Adipocyte (in vitro differentiated cells): ENCODE measurements around the gene ARMC10.

ENCODE experiments used
- DNase-seq: peaks from one replicate; pipeline ENCODE4 v3.0.0-alpha.2; 2015; ENCODE audit warnings: low read depth
- H3K27me3 ChIP-seq: replicated peaks from 2 replicates; pipeline ENCODE4 v1.7.0; 2013; ENCODE audit warnings: mild to moderate bottlenecking, low read length, moderate library complexity; ENCODE audit not compliant: control insufficient read depth, insufficient read depth
- H3K36me3 ChIP-seq: 2 replicates; pipeline ENCODE4 v1.7.0; 2013; ENCODE audit warnings: low read length, mild to moderate bottlenecking, moderate library complexity; ENCODE audit not compliant: control insufficient read depth, insufficient read depth, severe bottlenecking
- H3K4me1 ChIP-seq: 2 replicates; pipeline ENCODE4 v1.7.0; 2013; ENCODE audit warnings: mild to moderate bottlenecking, low read length, moderate library complexity; ENCODE audit not compliant: control insufficient read depth, insufficient read depth
- H3K4me3 ChIP-seq: 2 replicates; pipeline ENCODE4 v1.7.0; 2013; ENCODE audit warnings: mild to moderate bottlenecking, low read length, moderate library complexity
- H3K9ac ChIP-seq: 2 replicates; pipeline ENCODE4 v1.7.0; 2013; ENCODE audit warnings: mild to moderate bottlenecking, low read length, moderate library complexity
- H3K9me3 ChIP-seq: 2 replicates; pipeline ENCODE4 v1.7.0; 2013; ENCODE audit warnings: mild to moderate bottlenecking, low read length, moderate library complexity; ENCODE audit not compliant: control insufficient read depth

ARMC10 gene

DNA sequence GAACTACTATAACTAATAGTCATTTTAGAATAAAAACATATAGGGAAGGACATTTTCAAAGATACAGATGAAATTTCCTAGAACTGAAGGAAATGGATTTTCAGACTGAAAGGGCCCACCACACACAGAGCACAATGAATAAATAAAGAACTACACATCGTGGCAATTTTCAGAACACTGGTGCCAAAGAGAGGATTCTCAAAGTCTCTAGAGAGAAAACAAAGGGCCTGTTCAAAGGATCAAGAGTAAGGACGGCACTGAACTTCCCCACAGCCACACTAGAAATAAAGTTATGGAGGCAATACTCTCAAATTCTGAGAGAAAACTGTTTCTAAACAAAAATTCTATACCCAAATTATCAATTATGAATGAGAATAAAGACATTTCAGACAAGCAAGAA is 52.1 kb downstream of the ARMC10 start:
- DNase-seq = no peak
- Histone ChIP-seq H3K4me1 (no peaks in the 10 kb centered on the region), H3K9ac (no peak overlapping the region), H3K36me3 (peaks cover 23% of the 10 kb centered on the region), H3K27me3 (no peaks in the 10 kb centered on the region), H3K9me3 (no peaks in the 10 kb centered on the region), H3K4me3 (no peak overlapping the region)

DNA sequence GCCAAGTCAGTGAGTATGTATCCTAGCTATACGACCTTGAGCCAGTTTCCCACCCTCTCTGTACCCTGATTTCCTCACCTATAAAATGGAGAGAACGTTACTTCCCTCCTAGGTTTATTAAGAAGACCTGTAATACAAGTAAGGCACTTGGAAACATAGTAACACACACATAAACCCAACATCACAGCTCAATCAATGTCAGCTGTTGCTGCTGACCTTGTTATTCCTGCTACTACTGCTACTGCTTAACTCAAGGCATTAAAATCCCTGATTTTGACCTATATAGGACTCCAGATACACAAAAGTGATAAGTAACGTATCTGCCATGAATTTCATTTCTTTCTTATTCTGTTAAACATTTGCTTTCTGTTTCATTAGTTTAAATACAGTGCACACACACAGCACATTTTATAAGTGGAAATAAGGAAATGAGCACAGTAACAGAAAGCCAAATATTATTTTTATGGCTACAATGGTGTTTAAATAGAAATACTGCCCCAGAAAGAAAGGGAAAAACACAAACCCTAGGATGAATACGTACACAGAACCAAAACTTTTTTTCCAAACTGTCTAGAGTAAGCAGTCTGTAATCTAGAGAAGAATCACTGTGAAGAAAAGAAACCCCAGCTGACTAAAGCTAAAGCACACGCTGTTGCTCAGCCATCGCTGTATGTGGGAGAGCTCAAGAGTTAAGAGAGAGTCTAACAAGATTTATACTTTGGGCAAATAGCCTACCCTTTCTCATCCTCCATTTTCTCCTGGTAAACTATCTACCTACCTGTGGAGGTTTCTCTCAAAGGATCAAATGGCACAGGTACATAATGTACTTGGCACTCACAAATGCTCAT is 55.0 kb downstream of the ARMC10 start:
- H3K9ac ChIP-seq = no peak overlapping the region
- H3K4me1 ChIP-seq = peaks cover 4% of the 10 kb centered on the region
- H3K9me3 ChIP-seq = no peaks in the 10 kb centered on the region
- peaks cover 16% of the 10 kb centered on the region for H3K36me3 ChIP-seq
- H3K27me3 ChIP-seq = no peaks in the 10 kb centered on the region
- no peak for DNase-seq
- H3K4me3 ChIP-seq = no peak overlapping the region

DNA sequence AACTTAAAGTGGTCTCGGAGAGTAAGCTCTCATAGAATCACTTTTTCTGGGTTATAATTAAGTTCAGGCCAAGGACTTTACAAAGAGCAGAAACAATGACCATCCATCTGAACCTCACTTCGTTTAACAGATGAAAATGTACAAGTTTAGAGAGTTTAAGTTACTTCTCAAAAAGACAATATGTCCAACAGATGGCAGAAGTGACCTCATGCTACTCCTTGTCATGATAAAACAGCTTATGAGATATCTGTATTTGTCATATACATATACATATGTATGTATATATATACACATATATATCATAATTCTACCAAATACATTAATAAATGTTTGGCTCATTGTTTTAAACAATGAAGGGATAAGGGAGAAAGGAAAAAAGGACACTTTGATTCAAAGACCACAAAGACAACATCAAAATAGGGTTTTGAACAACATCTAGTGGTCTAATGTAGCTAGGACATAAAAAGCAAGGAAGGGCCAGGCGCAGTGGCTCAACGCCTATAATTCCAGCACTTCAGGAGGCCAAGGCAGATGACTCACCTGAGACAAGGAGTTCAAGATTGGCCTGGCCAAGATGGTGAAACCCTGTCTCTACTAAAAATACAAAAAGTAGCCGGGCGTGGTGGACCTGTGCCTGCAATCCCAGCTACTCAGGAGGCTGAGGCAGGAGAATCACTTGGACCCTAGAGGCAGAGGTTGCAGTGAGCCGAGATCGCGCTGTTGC is 56.1 kb downstream of the ARMC10 start:
- H3K4me1 ChIP-seq = peaks cover 10% of the 10 kb centered on the region
- H3K4me3 ChIP-seq = no peak overlapping the region
- H3K27me3 ChIP-seq = no peaks in the 10 kb centered on the region
- peaks cover 16% of the 10 kb centered on the region for H3K36me3 ChIP-seq
- H3K9ac ChIP-seq = no peak overlapping the region
- H3K9me3 ChIP-seq = no peaks in the 10 kb centered on the region
- no peak for DNase-seq

DNA sequence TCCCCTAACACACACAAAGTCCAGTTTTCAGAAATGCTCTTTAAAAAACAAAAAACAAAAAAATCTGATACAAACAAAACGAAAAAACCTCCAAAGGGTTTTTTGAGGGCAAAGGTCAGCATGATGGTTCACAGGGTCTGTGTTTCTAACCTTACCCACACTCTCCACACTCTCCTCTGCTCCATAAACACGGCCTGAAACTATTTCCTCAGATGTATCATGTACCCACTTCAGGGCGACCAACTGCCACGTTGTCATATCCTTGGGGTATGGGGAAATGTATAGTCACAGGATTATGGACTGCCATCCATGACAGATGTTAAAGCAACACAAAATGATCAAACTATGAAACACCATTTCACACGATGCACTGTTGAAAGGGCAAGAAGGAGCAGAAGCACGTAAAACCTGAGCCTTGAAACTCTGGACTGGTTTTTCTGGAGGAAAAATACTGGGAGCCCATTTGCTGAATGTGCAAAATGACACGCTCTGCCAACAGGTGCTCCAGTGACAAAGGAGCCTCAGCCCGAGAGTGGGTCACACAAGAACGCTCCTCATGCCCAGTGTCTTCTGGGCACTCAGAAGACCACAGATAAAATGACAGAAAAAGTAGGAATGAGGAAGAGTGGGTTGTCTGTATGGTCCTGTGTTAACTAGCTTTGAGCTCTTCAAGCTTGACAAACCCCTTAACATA is 58.2 kb downstream of the ARMC10 start:
- H3K27me3 ChIP-seq = no peaks in the 10 kb centered on the region
- H3K4me1 ChIP-seq = peaks cover 10% of the 10 kb centered on the region
- no peak overlapping the region for H3K9ac ChIP-seq
- DNase-seq = no peak
- peaks cover 4% of the 10 kb centered on the region for H3K36me3 ChIP-seq
- no peak overlapping the region for H3K4me3 ChIP-seq
- no peaks in the 10 kb centered on the region for H3K9me3 ChIP-seq

DNA sequence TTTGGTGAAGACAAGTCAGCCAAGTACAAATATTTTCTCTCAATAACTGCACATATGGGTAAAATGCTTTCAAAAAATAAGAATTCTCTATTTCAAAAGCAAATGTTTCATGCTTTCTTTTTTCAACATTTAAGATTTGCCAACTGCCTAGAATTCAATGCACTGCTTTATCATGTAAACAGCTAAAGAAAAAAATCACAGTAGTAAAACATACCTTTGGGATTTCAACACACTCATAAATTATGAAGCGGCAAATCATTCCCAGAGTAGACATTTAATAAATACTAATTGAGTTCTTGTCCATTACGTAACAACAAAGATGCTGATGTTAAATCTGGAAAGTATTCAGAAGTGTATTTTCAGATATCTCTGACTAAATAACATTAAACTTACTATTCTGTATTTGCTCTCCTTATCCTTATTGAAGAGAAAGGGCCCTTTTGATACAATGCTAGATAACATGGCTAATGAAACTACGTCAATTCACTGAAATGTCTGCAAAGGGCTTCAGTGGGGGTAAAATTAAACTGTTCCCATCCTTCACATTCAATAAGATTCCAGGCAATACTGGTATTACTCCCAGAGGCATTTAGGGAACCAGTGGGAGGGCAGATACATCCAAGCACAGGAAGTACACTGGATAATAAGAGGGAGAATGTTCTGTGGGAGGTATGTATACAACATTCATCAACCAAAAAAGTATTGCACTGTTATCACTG is 60.1 kb downstream of the ARMC10 start:
- Histone ChIP-seq H3K27me3 (no peaks in the 10 kb centered on the region), H3K4me1 (peaks cover 10% of the 10 kb centered on the region), H3K36me3 (no peaks in the 10 kb centered on the region), H3K4me3 (peak overlapping the region; percentile 42), H3K9ac (peak overlapping the region; percentile 2), H3K9me3 (no peaks in the 10 kb centered on the region)
- peak; percentile 5 for DNase-seq

DNA sequence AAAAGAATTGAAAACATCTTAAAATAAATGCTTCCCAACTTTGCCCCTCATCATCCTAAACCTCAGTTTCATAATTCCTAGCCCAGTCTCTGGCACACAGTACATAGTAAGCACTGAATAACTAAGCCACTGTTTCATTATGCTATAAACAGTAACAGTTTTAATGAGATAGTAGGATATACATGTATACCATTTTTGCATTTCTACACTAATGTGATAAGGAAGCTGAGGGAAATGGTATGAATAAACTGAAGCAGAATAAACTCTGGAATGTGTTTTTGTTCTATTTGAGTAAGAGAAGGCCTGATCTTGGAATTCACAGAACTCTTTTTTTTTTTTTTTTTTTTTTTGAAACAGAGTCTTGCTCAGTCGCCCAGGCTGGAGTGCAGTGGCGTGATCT is 65.1 kb downstream of the ARMC10 start:
- DNase-seq = no peak
- Histone ChIP-seq H3K9me3 (no peaks in the 10 kb centered on the region), H3K36me3 (peaks cover 4% of the 10 kb centered on the region), H3K4me1 (peaks cover 5% of the 10 kb centered on the region), H3K27me3 (no peaks in the 10 kb centered on the region), H3K4me3 (no peak overlapping the region), H3K9ac (no peak overlapping the region)

DNA sequence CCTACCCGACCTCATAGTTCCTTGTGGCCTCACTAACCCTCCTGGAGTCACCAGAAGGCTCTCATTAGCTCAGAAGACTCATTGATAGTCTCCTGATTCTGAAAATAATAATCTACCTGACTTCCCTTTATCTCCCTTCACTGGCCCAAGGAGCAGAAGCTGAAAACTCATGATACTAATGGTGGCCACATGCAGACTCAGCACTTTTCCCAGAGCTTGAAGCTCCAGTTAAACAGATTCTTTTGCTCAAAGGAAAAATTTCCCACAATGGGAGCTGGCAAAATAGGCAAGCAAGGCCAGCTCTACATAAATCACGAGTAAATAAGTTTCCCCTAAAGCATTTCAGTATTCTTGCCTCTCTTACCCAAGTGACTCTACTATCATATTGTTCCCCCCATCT is 65.7 kb downstream of the ARMC10 start:
- Histone ChIP-seq H3K36me3 (peaks cover 4% of the 10 kb centered on the region), H3K27me3 (no peaks in the 10 kb centered on the region), H3K4me3 (no peak overlapping the region), H3K9me3 (no peaks in the 10 kb centered on the region), H3K4me1 (no peaks in the 10 kb centered on the region), H3K9ac (no peak overlapping the region)
- no peak for DNase-seq

DNA sequence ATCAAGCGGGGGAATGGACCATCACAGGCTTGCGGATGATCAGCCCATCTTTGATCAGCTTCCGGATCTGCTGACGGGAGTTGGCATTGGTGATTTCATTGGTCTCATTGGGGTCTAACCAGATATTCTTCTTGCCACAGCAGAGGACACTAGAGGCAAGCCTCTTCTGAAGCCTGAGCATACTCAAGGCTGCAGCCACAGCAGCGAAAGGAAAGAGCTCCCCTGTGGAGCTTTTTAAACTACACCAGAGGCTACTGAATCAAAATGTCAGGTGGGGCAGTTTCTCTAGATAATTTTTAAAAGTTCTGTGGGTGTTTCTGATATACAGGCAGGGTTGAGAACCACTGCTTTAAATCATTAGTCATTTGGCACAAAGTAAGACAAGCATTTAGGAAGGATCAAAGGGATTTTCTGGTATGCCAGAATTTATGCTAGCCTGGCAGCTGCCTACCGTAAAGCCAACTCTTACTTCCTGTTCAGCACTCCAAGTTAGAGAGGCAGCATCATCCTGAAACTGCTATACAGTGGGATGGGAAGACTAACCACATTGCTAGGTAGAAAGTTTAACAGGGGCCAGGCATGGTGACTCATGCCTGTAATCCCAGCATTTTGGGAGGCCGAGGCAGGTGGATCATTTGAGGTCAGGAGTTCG is 66.9 kb downstream of the ARMC10 start:
- Histone ChIP-seq H3K4me1 (peaks cover 4% of the 10 kb centered on the region), H3K27me3 (no peaks in the 10 kb centered on the region)

DNA sequence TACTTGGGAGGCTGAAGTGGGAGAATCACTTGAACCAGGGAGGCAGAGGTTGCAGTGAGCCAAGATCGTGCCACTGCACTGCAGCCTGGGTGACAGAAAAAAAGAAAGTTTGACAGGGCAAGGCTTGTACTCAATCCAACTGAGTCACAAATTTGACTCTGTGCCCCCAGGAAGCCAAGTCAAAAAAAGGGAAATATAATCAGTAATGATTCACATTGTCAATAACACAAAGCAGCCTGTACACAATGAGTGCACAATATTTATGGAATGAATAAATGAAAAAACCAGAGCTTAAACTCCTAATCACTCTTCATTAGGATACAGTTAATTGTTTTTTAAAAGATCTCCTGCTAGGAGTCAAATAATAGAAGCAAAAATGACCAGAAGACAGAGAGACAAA is 67.6 kb downstream of the ARMC10 start:
- Histone ChIP-seq H3K27me3 (no peaks in the 10 kb centered on the region), H3K4me1 (peaks cover 10% of the 10 kb centered on the region), H3K9me3 (no peaks in the 10 kb centered on the region), H3K4me3 (no peak overlapping the region), H3K36me3 (peaks cover 4% of the 10 kb centered on the region), H3K9ac (no peak overlapping the region)
- no peak for DNase-seq

More for the DNA sequence above, 66.9 kb downstream of the ARMC10 start:
- Histone ChIP-seq H3K36me3 (peaks cover 4% of the 10 kb centered on the region), H3K9ac (no peak overlapping the region), H3K9me3 (no peaks in the 10 kb centered on the region), H3K4me3 (no peak overlapping the region)
- DNase-seq = no peak

DNA sequence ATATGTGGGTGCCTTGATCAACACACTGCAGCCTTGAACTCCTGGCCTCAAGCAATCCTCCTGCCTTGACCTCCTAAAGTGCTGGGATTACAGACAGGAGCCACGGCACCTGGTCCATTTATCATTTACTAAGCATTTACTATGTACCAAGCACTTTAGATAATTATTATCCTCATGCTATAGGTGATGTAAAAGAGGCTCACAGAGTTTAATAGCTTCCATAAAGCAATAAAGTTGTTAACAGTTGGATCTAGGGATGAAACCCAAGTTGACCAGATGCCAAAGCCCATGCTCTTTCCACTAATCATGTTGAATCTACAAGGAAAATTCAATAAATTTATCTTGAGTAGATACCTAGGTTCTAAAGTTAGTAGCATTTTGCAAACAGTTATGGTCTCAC is 68.9 kb downstream of the ARMC10 start:
- Histone ChIP-seq H3K27me3 (no peaks in the 10 kb centered on the region), H3K4me3 (no peak overlapping the region), H3K4me1 (peaks cover 16% of the 10 kb centered on the region), H3K36me3 (peaks cover 4% of the 10 kb centered on the region), H3K9me3 (no peaks in the 10 kb centered on the region), H3K9ac (no peak overlapping the region)
- DNase-seq = no peak
